CD8-positive, alpha-beta memory T cell (primary cell): ENCODE data around the gene MRFAP1. TPM values are rescaled to one million over a fixed set of nuclear protein-coding genes. Genes with fewer than 3 reads are reported as not detected.

ENCODE experiments used
- CTCF ChIA-PET: fragments of 350-600 bp; sonication (Branson Sonifier 250); formaldehyde crosslinking; loops from one replicate; lab custom pipeline; 2021; ENCODE audit warnings: antibody characterized with exemption; lab: Charles Lee
- POLR2A ChIA-PET: fragments of 350-600 bp; sonication (Branson Sonifier 250); formaldehyde crosslinking; loops from one replicate; lab custom pipeline; 2021; ENCODE audit warnings: antibody characterized with exemption; lab: Charles Lee
- DNase-seq, 5 donors: peaks; one replicate each; pipeline versions ENCODE4 v3.0.0 to v3.0.0-alpha.2; 2020 to 2022; ENCODE audit warnings: mixed read lengths in 1 of 5
- H3K27ac ChIP-seq: one replicate; pipeline ENCODE4 v1.7.0; 2013; ENCODE audit warnings: low read depth, mild to moderate bottlenecking, low read length, moderate library complexity
- H3K27me3 ChIP-seq: 2 replicates; pipeline ENCODE4 v1.7.0; 2013; ENCODE audit warnings: low read length, mild to moderate bottlenecking; ENCODE audit not compliant: insufficient read depth, poor library complexity, severe bottlenecking
- H3K36me3 ChIP-seq: 2 replicates; pipeline ENCODE4 v1.7.0; 2013; ENCODE audit warnings: mild to moderate bottlenecking, low read length, moderate library complexity; ENCODE audit not compliant: insufficient read depth
- H3K4me1 ChIP-seq: 2 replicates; pipeline ENCODE4 v1.7.0; 2013; ENCODE audit warnings: mild to moderate bottlenecking, low read length, moderate library complexity; ENCODE audit not compliant: insufficient read depth
- H3K4me3 ChIP-seq: 2 replicates; pipeline ENCODE4 v1.7.0; 2013; ENCODE audit warnings: mild to moderate bottlenecking, low read length
- H3K9me3 ChIP-seq: 2 replicates; pipeline ENCODE4 v1.7.0; 2013; ENCODE audit warnings: mild to moderate bottlenecking, low read length
- H3K27ac Mint-ChIP-seq, 8 donors: one replicate each; pipeline ENCODE4 v1.8.0; 2020 to 2021; ENCODE audit warnings: mixed read lengths in 8 of 8, mild to moderate bottlenecking in 6 of 8, inconsistent platforms in 3 of 8, moderate library complexity in 3 of 8
- H3K27me3 Mint-ChIP-seq, 2 donors: one replicate each; pipeline ENCODE4 v1.8.0; 2020 to 2021; ENCODE audit warnings: mixed read lengths in 2 of 2, mild to moderate bottlenecking in 1 of 2, moderate library complexity in 1 of 2
- H3K36me3 Mint-ChIP-seq, 3 donors: one replicate each; pipeline ENCODE4 v1.8.0; 2020 to 2021; ENCODE audit warnings: mixed read lengths in 3 of 3, inconsistent platforms in 1 of 3, mild to moderate bottlenecking in 1 of 3
- H3K4me1 Mint-ChIP-seq, 3 donors: one replicate each; pipeline ENCODE4 v1.8.0; 2020 to 2021; ENCODE audit warnings: mixed read lengths in 3 of 3, inconsistent platforms in 1 of 3, mild to moderate bottlenecking in 1 of 3
- H3K4me3 Mint-ChIP-seq, 7 donors: one replicate each; pipeline ENCODE4 v1.8.0; 2020 to 2021; ENCODE audit warnings: mixed read lengths in 7 of 7, mild to moderate bottlenecking in 6 of 7, moderate library complexity in 4 of 7, inconsistent platforms in 2 of 7
- H3K9me3 Mint-ChIP-seq, 5 donors: one replicate each; pipeline ENCODE4 v1.8.0; 2020 to 2022; ENCODE audit warnings: mixed read lengths in 5 of 5, mild to moderate bottlenecking in 3 of 5, moderate library complexity in 2 of 5, inconsistent platforms in 1 of 5
- polyA plus RNA-seq: library from polyadenylated mRNA; unstranded; fragments of 300-500 nt; fragmentation: Illumina TruSeq; gene quantifications from one replicate; pipeline ENCODE4 v1.2.3, GENCODE V29; 2021
- total RNA-seq, 2 experiments: library from RNA; stranded (reverse); gene quantifications; one replicate each; pipeline ENCODE4 v1.2.3, GENCODE V29; 2021

The MRFAP1 gene
- total and polyA plus RNA-seq, 3 experiments from 2014 or later = 122 to 175 (median 126) TPM

- H3K36me3 Mint-ChIP-seq = peaks cover 9 to 60% (median 16%) of the 10 kb centered on the region in 3 donors
- Histone ChIP-seq H3K27ac (peak overlapping the region; percentile 84), H3K4me3 (peak overlapping the region; percentile 65), H3K9me3 (no peaks in the 10 kb centered on the region), H3K36me3 (peaks cover 14% of the 10 kb centered on the region), H3K4me1 (peaks cover 30% of the 10 kb centered on the region), H3K27me3 (no peaks in the 10 kb centered on the region)
- H3K9me3 Mint-ChIP-seq = peaks cover 0 to 3% (median 0%) of the 10 kb centered on the region in 5 donors
- peak; percentile 92 to 97 (median 95) for DNase-seq
- CTCF ChIA-PET = interaction anchor here (0.7 to 10.4 kb wide), 17 partner anchors 9 to 395 kb away, joined by 3 to 369 read pairs (median 6); partner anchors contain the start of genes BLOC1S4, GRPEL1, MRFAP1 and MRFAP1L1
- peak overlapping the region; percentile 97 to 99 (median 98) for H3K27ac Mint-ChIP-seq
- peaks cover 50 to 51% (median 50%) of the 10 kb centered on the region in 3 donors for H3K4me1 Mint-ChIP-seq
- H3K27me3 Mint-ChIP-seq = peaks cover 0 to 3% of the 10 kb centered on the region in 2 donors
- POLR2A ChIA-PET = interaction anchor here (0.6 to 4.6 kb wide), 28 partner anchors 8 to 394 kb away, joined by 3 to 77 read pairs (median 6); partner anchors contain the start of genes BLOC1S4, GRPEL1, KIAA0232 and MAN2B2
- peak overlapping the region; percentile 95 to 99 (median 97) for H3K4me3 Mint-ChIP-seq
Observed at GRCh38 chr4:6673660-6674499, 33.4 kb downstream of the MRFAP1 start.

- H3K27ac Mint-ChIP-seq = peak overlapping the region; percentile 90 to 98 (median 97)
- ChIA-PET CTCF (interaction anchor here (0.7 to 10.4 kb wide), 17 partner anchors 9 to 394 kb away, joined by 3 to 369 read pairs (median 6); partner anchors contain the start of genes BLOC1S4, GRPEL1, MRFAP1 and MRFAP1L1), POLR2A (interaction anchor here (0.6 to 4.6 kb wide), 21 partner anchors 10 to 252 kb away, joined by 3 to 77 read pairs (median 6); partner anchors contain the start of genes BLOC1S4, MAN2B2, MRFAP1 and MRFAP1L1)
- H3K36me3 Mint-ChIP-seq = peaks cover 12 to 60% (median 16%) of the 10 kb centered on the region in 3 donors
- Histone ChIP-seq H3K4me3 (peak overlapping the region; percentile 65), H3K9me3 (no peaks in the 10 kb centered on the region), H3K27ac (peak overlapping the region; percentile 84), H3K36me3 (peaks cover 14% of the 10 kb centered on the region), H3K27me3 (no peaks in the 10 kb centered on the region), H3K4me1 (peaks cover 30% of the 10 kb centered on the region)
- H3K4me1 Mint-ChIP-seq = peaks cover 53 to 56% (median 56%) of the 10 kb centered on the region in 3 donors
- DNase-seq = peak; percentile 31 to 79 (median 70)
- H3K9me3 Mint-ChIP-seq = peaks cover 0 to 3% (median 0%) of the 10 kb centered on the region in 5 donors
- peaks cover 0 to 3% of the 10 kb centered on the region in 2 donors for H3K27me3 Mint-ChIP-seq
- peak overlapping the region; percentile 95 to 99 (median 97) for H3K4me3 Mint-ChIP-seq
Observed at GRCh38 chr4:6674500-6675149, 34.1 kb downstream of the MRFAP1 start.

DNA sequence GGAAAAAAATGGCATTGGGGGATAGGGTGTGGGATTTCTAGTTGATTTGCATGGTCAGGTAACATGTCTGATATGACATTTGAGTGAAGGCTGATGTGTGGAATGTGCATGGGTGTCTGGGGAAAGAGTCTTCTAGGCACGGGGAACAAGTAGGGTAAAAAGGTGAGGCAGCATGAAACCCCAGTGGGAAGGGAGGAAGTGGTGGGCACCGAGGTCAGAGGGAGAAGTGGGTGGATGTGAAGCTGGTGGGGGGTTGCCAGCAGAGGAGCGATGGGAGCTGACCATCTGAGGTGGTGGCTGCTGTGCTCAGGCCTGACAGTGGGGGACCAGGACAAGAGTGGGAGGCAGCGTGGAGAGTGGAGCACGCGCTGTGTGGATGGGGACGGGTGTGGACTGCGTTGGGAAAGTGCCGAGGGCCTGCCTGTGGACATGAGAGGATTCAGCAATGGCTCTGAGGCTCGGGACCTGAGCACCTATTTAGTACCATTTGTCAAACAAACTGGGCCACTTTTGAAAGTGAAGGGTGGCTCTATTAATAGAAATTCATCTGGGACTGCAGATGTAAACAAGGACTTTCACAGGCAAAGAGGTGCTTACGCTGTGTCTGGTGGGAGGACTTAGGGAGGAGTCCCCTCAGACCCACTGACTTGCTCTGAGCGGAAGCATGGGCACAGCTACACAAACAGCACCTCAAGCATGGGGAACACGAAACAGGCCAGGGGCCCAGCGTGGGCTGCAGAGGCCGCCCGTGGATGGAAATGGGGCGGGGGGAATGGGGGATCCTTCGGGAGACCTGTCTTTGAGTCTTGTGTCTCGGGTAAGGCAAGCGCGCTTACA is 36.5 kb downstream of the MRFAP1 start:
- Histone ChIP-seq H3K4me1 (peaks cover 30% of the 10 kb centered on the region), H3K36me3 (peaks cover 14% of the 10 kb centered on the region), H3K27me3 (no peaks in the 10 kb centered on the region), H3K4me3 (peak overlapping the region; percentile 65), H3K27ac (peak overlapping the region; percentile 84), H3K9me3 (no peaks in the 10 kb centered on the region)
- ChIA-PET POLR2A (interaction anchor here (1.5 to 4.6 kb wide), 4 partner anchors 13 to 41 kb away, joined by 3 to 77 read pairs (median 54); partner anchors contain the start of genes BLOC1S4 and S100P), CTCF (interaction anchor here (1.2 to 10.4 kb wide), 5 partner anchors 12 to 235 kb away, joined by 3 to 369 read pairs (median 34); partner anchors contain the start of genes BLOC1S4, MRFAP1, MRFAP1L1 and S100P)
- Mint-ChIP-seq H3K27ac (peak overlapping the region; percentile 80 to 98 (median 94)), H3K36me3 (peaks cover 14 to 66% (median 25%) of the 10 kb centered on the region in 3 donors), H3K4me1 (peaks cover 59 to 74% (median 73%) of the 10 kb centered on the region in 3 donors), H3K4me3 (peak overlapping the region; percentile 95 to 99 (median 97)), H3K9me3 (peaks cover 0 to 3% (median 0%) of the 10 kb centered on the region in 5 donors), H3K27me3 (peaks cover 0 to 3% of the 10 kb centered on the region in 2 donors)
- DNase-seq = peak in 1 of 5 donors; percentile 33

- POLR2A ChIA-PET = interaction anchor here (0.7 to 1.3 kb wide), 4 partner anchors 10 to 36 kb away, joined by 3 to 6 read pairs (median 4); no protein-coding TSS in a partner anchor
- H3K9me3 Mint-ChIP-seq = peaks cover 0 to 3% (median 0%) of the 10 kb centered on the region in 5 donors
- CTCF ChIA-PET = interaction anchor here (0.9 to 1.7 kb wide), 4 partner anchors 16 to 193 kb away, joined by 3 to 7 read pairs (median 4); no protein-coding TSS in a partner anchor
- no peaks in the 10 kb centered on the region for H3K27me3 Mint-ChIP-seq
- peak in 1 of 5 donors; percentile 18 for DNase-seq
- Histone ChIP-seq H3K4me1 (peaks cover 23% of the 10 kb centered on the region), H3K36me3 (peaks cover 11% of the 10 kb centered on the region), H3K27ac (no peak overlapping the region), H3K27me3 (no peaks in the 10 kb centered on the region), H3K9me3 (no peaks in the 10 kb centered on the region), H3K4me3 (no peak overlapping the region)
- H3K4me1 Mint-ChIP-seq = peaks cover 45 to 70% (median 63%) of the 10 kb centered on the region in 3 donors
- H3K36me3 Mint-ChIP-seq = peaks cover 10 to 52% (median 22%) of the 10 kb centered on the region in 3 donors
- peak overlapping the region in 3 of 8 donors; percentile 42 to 78 (median 43) for H3K27ac Mint-ChIP-seq
- H3K4me3 Mint-ChIP-seq = peak overlapping the region in 1 of 7 donors; percentile 34
Observed at GRCh38 chr4:6680372-6681034, 40.0 kb downstream of the MRFAP1 start.

DNA sequence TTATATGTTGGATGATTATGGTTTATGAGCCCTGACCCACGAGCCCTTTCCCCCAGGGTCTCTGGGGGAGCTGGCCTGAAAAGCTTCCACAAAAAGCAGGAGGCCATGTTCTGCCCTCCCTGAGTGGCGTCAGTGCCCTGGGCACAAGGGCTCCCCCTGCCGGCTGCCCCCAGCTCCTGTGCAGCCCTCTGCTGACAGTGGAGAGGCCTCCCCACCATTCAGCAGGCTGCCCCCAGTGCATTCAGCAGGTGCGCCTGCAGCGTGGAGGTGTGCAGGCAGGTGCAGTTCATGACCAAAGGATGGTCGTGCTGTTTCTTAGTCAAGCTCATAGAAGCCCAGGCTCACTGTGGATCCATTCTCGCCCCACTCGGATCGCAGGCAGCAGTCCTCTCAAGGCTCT is 40.7 kb downstream of the MRFAP1 start:
- no peak overlapping the region for H3K4me3 Mint-ChIP-seq
- peak overlapping the region in 1 of 8 donors; percentile 78 for H3K27ac Mint-ChIP-seq
- DNase-seq = no peak
- Histone ChIP-seq H3K36me3 (peaks cover 5% of the 10 kb centered on the region), H3K27ac (no peak overlapping the region), H3K4me1 (peaks cover 16% of the 10 kb centered on the region), H3K9me3 (no peaks in the 10 kb centered on the region), H3K27me3 (no peaks in the 10 kb centered on the region), H3K4me3 (no peak overlapping the region)
- peaks cover 8 to 45% (median 22%) of the 10 kb centered on the region in 3 donors for H3K36me3 Mint-ChIP-seq
- H3K9me3 Mint-ChIP-seq = peaks cover 0 to 3% (median 0%) of the 10 kb centered on the region in 5 donors
- no peaks in the 10 kb centered on the region for H3K27me3 Mint-ChIP-seq
- peaks cover 41 to 67% (median 61%) of the 10 kb centered on the region in 3 donors for H3K4me1 Mint-ChIP-seq
- ChIA-PET CTCF (interaction anchor here (0.9 to 1.7 kb wide), 5 partner anchors 15 to 192 kb away, joined by 3 to 7 read pairs (median 3); no protein-coding TSS in a partner anchor), POLR2A (interaction anchor here (1.1 to 1.3 kb wide), 4 partner anchors 9 to 36 kb away, joined by 3 to 6 read pairs (median 6); partner anchors contain the start of gene S100P)

GRCh38 chr4:6682862-6683590 is 42.5 kb downstream of the MRFAP1 start:
- Mint-ChIP-seq H3K27ac (peak overlapping the region in 5 of 8 donors; percentile 45 to 89 (median 51)), H3K4me3 (no peak overlapping the region), H3K27me3 (no peaks in the 10 kb centered on the region), H3K9me3 (peaks cover 0 to 3% (median 0%) of the 10 kb centered on the region in 5 donors), H3K4me1 (peaks cover 37 to 67% (median 62%) of the 10 kb centered on the region in 3 donors), H3K36me3 (peaks cover 0 to 30% (median 16%) of the 10 kb centered on the region in 3 donors)
- ChIA-PET CTCF (interaction anchor here (0.9 to 3.1 kb wide), 7 partner anchors 8 to 385 kb away, joined by 3 to 13 read pairs (median 4); partner anchors contain the start of gene GRPEL1), POLR2A (interaction anchor here (2.7 kb wide), 1 partner anchor 8 kb away, joined by 14 read pairs; a partner anchor contains a TSS)
- Histone ChIP-seq H3K36me3 (no peaks in the 10 kb centered on the region), H3K9me3 (no peaks in the 10 kb centered on the region), H3K27ac (no peak overlapping the region), H3K27me3 (no peaks in the 10 kb centered on the region), H3K4me1 (peaks cover 7% of the 10 kb centered on the region), H3K4me3 (no peak overlapping the region)
- no peak for DNase-seq
